Activated CD4-positive, alpha-beta T cell treated with anti-CD3 and anti-CD28 coated beads, Interleukin-2, Interleukin-4, amounts not matched to agents 100 ng/mL and 50 ng/mL, durations not matched to agents 16 hours and 8 hours (primary cell): Measurements from ENCODE around the gene CHMP4B.

Experiments used
- DNase-seq: peaks from one replicate; pipeline ENCODE4 v3.0.0-alpha.2; 2020; ENCODE audit warnings: low spot score

Gene CHMP4B

GRCh38 chr20:33840759-33841435 is 29.7 kb downstream of the CHMP4B start:
- DNase-seq, result no peak

GRCh38 chr20:33841436-33841799 is 30.3 kb downstream of the CHMP4B start:
- no peak for DNase-seq

DNA sequence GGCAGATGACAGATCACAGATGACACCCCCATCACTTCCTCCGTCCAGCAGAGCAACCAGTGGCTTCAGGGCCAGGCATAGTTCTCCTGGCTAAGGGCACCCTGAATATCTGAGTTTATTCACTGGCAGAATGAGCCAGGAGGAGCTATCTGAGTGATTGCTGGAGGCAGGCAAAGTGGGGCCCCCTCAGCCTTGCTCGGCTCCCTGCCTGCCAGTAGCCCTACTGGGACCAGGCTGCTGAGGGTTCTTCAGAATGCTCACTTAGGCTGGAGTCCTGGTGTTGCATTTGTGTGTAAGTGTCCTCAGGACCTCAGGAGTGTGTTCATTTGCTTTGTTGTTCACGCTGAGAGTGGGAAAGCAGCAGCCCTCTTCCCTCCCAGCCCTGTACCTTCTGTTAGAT is 31.2 kb downstream of the CHMP4B start:
- no peak for DNase-seq

DNA sequence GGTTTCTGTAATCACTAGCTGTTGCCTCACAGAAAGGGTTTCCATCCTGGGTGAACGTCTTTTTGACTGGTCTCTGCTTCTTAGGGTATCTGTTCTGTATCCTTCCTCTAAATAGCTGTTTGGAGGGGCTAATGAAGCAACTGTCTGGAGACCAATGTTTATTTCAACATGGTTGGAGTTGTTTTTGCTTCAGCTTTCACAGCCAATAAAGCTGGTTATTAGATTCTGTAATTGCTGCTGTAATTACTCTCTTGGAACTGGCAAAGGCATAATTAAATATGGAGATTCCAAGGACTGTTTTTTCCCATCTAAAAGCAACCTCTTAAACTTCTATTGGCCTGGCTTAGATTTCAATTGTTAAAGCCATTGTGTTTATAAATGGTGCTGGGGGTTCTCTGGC is 31.9 kb downstream of the CHMP4B start:
- DNase-seq, result no peak

DNA sequence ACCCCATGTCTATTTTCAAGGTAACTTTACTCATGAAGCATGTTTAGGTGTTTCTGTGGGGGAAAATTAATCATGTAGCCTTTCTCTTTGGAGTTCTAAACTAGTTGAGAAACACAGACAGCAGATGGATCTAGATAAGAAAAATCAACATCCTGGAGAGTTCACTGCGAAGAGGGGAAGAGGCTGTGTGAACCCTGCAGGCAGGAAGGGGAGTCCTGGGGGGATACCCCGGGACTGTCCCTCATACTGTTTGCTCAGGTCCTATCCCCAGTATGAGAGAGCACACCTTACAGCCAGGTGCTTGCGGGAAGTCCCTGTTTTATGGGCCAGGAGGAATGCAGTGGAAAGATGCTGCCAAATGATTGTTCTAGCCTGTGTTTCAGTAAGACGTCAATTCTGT is 32.7 kb downstream of the CHMP4B start:
- peak; percentile 10 for DNase-seq

DNA sequence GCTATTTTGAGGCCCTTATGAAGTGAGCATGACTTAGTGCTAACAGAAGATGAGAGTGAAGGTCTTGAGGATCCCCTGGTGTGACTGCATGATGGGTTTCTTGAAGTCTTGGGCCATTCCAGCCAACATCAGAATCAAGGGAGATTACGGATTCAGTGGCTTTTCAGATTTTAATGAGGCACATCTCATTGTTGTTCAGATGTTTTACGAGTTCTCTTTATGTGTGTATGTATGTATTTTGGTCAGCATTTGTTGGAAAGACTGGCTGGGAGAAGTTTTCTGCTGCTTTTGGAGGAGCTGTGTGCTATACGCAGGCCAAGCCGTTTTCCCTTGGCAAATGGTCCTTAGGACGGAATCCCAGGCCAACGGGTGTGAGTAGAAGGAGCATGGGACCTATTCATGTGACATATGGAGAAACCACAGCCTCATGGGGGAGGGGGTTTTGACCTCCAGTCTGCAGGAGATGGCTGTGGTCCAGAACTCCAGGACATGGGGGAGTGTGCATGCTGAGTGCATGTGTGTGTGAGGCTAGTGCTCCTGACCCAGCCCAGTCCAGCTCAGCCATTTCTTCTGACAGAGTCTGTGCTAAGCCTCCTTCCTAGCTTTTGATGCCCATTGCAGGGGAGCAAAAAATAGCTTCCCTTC is 35.3 kb downstream of the CHMP4B start:
- DNase-seq, result no peak

GRCh38 chr20:33847006-33847405 is 35.9 kb downstream of the CHMP4B start:
- DNase-seq, result no peak

DNA sequence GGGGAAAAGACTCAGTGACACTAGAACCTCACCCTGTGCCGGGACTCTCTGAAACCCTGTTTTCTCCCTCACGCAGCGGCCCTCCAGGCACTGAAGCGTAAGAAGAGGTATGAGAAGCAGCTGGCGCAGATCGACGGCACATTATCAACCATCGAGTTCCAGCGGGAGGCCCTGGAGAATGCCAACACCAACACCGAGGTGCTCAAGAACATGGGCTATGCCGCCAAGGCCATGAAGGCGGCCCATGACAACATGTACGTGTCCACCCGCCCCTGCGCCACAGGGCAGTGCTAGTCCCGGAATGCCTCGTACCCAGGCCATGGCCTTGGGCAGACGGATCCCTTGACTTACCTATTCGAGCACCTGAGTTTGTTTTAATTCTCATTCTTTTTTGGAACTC is 37.2 kb downstream of the CHMP4B start:
- no peak for DNase-seq

DNA sequence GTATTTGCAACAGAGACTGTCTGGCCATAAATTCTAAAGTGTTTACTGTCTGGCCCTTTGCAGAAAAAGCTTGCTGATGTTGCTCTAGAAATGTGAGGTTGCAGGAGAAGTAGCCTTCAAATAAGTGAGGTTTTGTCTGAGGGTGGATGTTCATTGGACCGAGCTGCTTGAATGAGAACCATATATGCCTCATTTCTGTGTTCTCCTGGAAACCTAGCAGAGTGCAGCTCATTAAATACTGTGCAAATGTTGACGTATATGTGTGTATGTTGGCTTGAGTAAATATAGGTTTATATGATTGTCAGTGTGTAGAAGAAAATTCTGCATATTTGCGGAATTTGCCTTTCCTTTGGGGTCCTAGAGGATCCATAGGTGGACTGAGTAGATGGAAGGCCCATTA is 39.0 kb downstream of the CHMP4B start:
- DNase-seq, result no peak

DNA sequence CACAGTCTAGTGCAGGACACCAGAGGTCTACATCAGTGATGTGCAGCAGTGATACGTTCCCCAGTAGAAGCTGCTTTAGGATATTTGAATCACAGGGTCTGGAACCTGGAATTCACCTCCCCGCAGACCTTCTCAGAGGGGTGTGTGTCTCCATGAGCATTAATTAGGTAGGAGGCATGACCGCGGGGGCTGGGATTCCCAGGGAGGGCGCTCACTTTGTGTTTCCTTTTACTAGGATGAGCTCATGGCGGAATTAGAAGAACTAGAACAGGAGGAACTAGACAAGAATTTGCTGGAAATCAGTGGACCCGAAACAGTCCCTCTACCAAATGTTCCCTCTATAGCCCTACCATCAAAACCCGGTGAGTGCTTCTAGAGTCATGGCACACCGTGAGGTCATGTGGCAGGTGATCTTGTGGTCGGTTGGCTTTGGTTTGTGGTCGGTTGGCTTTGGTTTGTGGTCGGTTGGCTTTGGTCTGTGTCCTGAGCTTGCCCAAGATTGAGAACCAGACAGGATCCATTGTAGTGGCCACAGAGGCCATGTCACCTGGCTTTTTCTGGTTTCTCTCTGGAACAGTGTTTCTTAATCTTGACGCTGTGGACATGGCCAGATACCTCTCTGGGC is 40.8 kb downstream of the CHMP4B start:
- DNase-seq, result no peak

DNA sequence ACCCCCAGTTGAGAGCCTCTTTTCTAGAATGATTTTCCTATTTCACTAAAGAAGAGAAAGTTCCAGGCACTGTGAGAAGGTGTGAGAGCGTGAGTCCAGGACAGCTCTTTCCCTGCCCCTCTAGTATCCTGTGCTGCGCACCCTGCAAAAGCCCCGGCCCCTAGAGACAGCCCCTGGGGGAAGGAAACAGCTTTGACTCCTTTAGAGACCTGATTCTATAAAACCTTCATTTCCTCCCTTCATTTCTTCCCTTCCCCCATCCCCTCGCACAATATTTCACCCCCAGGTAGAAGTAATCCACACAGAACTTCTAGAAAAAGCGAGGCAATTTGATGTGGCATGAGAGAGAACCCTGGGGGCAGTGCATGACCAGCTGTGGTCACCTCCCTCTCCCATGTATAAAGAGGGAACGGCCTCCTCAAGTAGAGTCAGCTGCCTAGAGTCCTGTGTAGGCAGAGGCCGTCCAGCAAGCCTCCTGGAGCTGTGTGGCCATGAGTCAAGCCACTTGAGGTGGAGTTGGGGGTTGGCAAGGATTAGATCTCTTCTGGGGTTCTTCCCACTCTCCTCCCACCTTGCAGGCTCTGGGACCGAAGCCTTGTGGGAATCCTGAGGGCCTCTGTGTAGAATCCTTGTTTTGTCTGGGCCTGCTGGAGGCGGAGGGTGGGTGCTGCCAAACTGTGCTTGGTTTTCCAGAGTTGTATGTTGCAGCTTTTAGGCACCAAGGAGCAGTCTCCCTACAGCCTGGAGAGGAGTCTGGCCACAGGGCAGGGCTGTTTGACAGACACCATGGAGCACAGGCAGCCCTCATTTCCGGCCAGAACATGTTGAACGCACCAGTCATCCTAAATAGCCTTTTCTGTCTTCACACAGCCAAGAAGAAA is 41.7 kb downstream of the CHMP4B start:
- no peak for DNase-seq

- DNase-seq, result peak; percentile 17
Observed at GRCh38 chr20:33853507-33853813, 42.3 kb downstream of the CHMP4B start.

GRCh38 chr20:33857722-33858563 is 46.8 kb downstream of the CHMP4B start:
- DNase-seq, result no peak

DNA sequence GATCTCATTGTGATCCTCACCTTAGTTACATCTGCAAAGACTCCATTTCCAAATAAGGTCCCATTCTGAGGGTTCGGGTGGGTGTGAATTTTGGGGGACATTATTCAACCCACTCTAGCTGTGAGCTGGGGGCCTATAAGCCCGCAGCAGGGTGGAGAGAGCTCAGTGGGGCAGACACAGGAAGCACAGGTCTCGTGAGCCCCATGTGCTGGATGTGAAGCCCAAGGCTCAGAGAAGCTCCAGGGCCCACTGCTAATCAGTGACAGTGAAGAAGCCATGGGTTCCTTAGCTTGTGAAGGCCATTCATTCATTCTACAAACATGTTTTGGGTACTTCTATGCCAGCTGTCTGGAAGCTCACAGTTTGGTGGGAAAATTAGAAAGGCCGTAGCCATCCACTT is 47.5 kb downstream of the CHMP4B start:
- no peak for DNase-seq

DNA sequence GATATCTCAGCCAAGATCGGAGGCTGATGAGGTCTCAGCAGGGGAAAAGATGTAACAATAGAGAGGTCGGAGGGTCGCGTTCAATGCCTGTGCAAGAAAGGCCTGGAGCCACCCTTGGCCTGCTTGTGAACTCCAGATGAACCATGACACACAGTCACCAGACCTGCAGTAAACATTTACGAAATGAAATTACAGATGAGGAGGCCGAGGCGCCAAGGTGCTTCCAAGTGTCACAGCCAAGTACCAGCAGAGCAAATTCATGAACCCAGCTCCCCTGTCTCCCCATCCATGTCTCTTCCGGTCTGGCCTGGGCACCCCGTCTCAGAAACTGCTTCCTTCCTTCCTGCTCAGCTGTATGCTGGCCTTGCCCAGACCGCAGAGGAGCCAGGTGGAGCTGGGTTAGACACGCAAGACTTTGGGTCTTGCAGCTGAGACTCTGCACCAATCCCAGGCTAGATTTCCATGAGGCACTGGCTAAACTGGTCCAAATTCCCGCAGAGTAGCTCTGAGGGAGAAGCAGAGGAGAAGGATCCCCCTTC is 48.1 kb downstream of the CHMP4B start:
- DNase-seq, result peak; percentile 46

DNA sequence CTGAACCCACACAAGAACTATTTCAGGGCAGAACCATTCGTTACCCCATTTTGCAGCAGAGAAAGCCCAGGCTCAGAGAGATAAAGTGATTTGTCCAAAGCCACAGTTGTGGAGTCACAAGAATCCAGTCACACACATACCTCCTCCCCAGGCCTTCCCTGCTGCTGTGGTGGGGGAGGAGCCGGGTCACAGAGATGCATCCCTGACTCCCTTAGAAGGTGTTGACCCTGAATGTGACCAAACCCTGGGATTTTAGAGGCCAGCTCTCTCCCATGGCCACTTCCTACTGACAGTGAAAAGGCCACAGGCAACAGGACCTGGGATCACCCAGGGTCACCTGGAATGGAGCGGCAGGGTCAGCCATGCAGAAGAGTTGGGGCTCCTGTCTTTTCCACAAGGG is 48.6 kb downstream of the CHMP4B start:
- DNase-seq, result no peak

- DNase-seq, result no peak
Observed at GRCh38 chr20:33861458-33861857, 50.3 kb downstream of the CHMP4B start.

DNA sequence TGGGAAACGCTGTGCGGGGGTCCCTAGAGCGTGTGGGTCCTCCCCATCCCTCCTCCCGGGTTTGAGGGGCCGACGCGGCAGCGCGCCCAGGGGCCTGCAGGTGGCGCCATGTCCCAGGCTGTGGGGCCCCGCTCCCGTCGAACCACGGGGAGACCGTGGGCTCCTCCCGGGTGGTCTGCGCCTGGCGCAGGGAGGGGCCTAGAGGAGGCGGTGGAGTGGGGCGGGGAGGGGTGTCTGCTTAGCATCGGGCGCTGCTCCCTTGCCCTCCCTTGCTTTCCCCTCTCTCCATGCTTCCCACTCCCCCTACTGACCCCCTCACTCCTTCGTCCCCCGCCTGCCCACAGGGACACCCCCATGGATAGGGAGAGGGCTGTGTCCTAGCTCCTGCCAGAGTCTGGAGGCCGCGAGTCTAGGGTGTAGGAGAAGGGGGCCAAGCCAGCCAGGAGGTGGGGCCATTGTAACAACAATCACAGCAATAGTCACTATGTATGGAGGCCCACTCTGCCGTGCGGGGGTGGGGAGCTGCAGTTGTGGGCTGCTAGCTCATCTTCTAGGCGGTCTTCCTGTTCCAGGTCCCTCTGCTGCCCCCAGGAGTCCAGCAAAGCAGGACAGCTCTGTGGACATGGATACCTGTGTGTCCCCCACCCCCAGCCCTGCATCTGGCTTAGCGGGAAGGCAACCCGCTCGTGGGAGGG is 51.7 kb downstream of the CHMP4B start:
- peak; percentile 23 for DNase-seq

DNA sequence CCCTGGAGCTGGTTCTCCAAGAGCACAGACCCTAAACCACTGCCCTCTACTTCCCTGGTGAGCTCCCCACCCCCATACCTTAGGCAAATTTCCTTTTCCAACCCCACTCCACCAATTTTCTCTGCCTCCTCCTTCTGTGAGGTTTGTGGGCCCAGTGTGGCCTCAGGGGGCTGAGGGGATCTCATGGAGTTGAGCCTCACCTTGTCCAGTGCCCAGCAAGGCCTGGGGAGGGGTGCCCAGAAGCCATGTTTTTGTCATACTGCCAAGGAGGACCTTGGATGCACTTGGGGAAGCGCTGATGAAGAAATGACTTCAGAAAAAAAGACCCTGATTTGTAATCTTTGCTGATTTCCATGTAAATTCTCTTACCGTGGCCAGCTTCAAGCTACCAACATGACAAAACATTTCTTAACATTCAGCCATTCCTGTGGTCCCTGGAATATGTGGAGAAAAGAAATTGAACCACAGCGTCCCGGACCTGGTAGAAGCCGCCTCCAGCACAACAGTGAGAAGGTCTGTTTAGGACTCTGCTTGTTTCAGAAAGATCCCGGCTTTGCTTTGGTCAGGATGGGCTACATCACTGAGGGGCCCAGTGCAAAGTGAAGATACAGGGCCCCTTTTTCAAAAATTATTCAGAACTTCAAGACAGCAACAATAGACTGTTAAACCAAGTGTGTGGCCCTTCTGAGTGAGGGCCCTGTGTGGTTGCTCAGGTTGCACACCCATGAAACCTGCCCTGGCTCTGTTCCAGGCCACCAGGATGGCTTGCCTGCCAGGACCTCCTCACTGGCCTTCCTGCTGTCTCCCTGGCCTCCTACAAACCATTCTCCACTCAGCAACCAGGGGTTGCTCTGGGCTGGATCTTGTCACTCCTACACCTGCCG is 52.5 kb downstream of the CHMP4B start:
- no peak for DNase-seq
